ENCODE measurements around the gene CBX5.
"Not testable (repeated sequence)": the region's sequence is repeated elsewhere in the genome, so short reads cannot be mapped to it uniquely, and the experiment has no call there.

The CBX5 gene

GRCh38 chr12:54265364-54265812, 14.5 kb downstream of the CBX5 start:
- no peak for DNase-seq

GRCh38 chr12:54262403-54262925, 17.5 kb downstream of the CBX5 start:
- DNase-seq: no peak

GRCh38 chr12:54261815-54262402, 18.0 kb downstream of the CBX5 start:
- no peak for DNase-seq

GRCh38 chr12:54259194-54260011, 20.5 kb downstream of the CBX5 start:
- DNase-seq: no peak

GRCh38 chr12:54258201-54258681, 21.7 kb downstream of the CBX5 start:
- DNase-seq: no peak

- DNase-seq: no peak
Observed at GRCh38 chr12:54257332-54257731, 22.6 kb downstream of the CBX5 start.

- no peak for DNase-seq
Observed at GRCh38 chr12:54253240-54253639, 26.7 kb downstream of the CBX5 start.

GRCh38 chr12:54251667-54252284, 28.1 kb downstream of the CBX5 start:
- no peak for DNase-seq

- no peak for DNase-seq
Observed at GRCh38 chr12:54249489-54249888, 30.4 kb downstream of the CBX5 start.

- no peak for DNase-seq
Observed at GRCh38 chr12:54246011-54246641, 33.8 kb downstream of the CBX5 start.

- no peak for DNase-seq
Observed at GRCh38 chr12:54240971-54241588, 38.8 kb downstream of the CBX5 start.

- no peak for DNase-seq
Observed at GRCh38 chr12:54240129-54240528, 39.8 kb downstream of the CBX5 start.

GRCh38 chr12:54239620-54240019, 40.3 kb downstream of the CBX5 start:
- DNase-seq: no peak

- DNase-seq: no peak
Observed at GRCh38 chr12:54238531-54238930, 41.4 kb downstream of the CBX5 start.

- DNase-seq: no peak
Observed at GRCh38 chr12:54232790-54233189, 47.1 kb downstream of the CBX5 start.

- DNase-seq: not testable (repeated sequence)
Observed at GRCh38 chr12:54231269-54231668, 48.7 kb downstream of the CBX5 start.

GRCh38 chr12:54230555-54230954, 49.4 kb downstream of the CBX5 start:
- no peak for DNase-seq

GRCh38 chr12:54229624-54230212, 50.2 kb downstream of the CBX5 start:
- no peak for DNase-seq

- no peak for DNase-seq
Observed at GRCh38 chr12:54228471-54228870, 51.5 kb downstream of the CBX5 start.

- not testable (repeated sequence) for DNase-seq
Observed at GRCh38 chr12:54227927-54228326, 52.0 kb downstream of the CBX5 start.

- DNase-seq: no peak
Observed at GRCh38 chr12:54227376-54227775, 52.5 kb downstream of the CBX5 start.

GRCh38 chr12:54225666-54226065, 54.3 kb downstream of the CBX5 start:
- DNase-seq: no peak
